Neural cell (in vitro differentiated cells): Measurements from ENCODE around the gene NT5DC2. TPM values are rescaled to one million over a fixed set of nuclear protein-coding genes. Genes with fewer than 3 reads are reported as not detected.

ENCODE experiments used
- H2AFZ ChIP-seq: fragments of 200-600, 300-800 bp; sonication (generic), shearing (Covaris generic); 2 replicates; pipeline ENCODE4 v1.6.0; 2014; ENCODE audit warnings: low read depth, mild to moderate bottlenecking, antibody characterized with exemption, low read length, moderate library complexity
- H3F3A ChIP-seq: fragments of 200-600 bp; shearing (Covaris generic); 2 replicates; pipeline ENCODE4 v1.6.1; 2016; ENCODE audit warnings: mild to moderate bottlenecking, moderate library complexity, mixed read lengths, antibody characterized with exemption, low read length; ENCODE audit not compliant: insufficient read depth, poor library complexity, severe bottlenecking
- H3K27ac ChIP-seq: fragments of 200-600, 300-800 bp; sonication (generic), shearing (Covaris generic); 2 replicates; pipeline ENCODE4 v1.5.1; 2014; ENCODE audit warnings: mild to moderate bottlenecking, low read length, moderate library complexity
- H3K27me3 ChIP-seq: fragments of 300-800, 200-600 bp; sonication (generic), shearing (Covaris generic); 2 replicates; pipeline ENCODE4 v1.6.0; 2014; ENCODE audit warnings: mild to moderate bottlenecking, low read depth, low read length, moderate library complexity; ENCODE audit not compliant: insufficient read depth
- H3K36me3 ChIP-seq: fragments of 300-800, 200-600 bp; sonication (generic), shearing (Covaris generic); 2 replicates; pipeline ENCODE4 v1.5.1; 2014; ENCODE audit warnings: mild to moderate bottlenecking, antibody characterized with exemption, low read length, moderate library complexity; ENCODE audit not compliant: insufficient read depth
- H3K4me2 ChIP-seq: fragments of 300-800, 200-600 bp; sonication (generic), shearing (Covaris generic); 2 replicates; pipeline ENCODE4 v1.6.0; 2014; ENCODE audit warnings: mild to moderate bottlenecking, low read length
- H3K4me3 ChIP-seq: fragments of 300-800, 200-600 bp; sonication (generic), shearing (Covaris generic); 2 replicates; pipeline ENCODE4 v1.5.1; 2014; ENCODE audit warnings: mild to moderate bottlenecking, low read length, moderate library complexity
- H3K79me2 ChIP-seq: fragments of 200-600 bp; shearing (Covaris generic); replicated peaks from 2 replicates; pipeline ENCODE4 v1.6.0; 2014; ENCODE audit warnings: mild to moderate bottlenecking, low read length, moderate library complexity; ENCODE audit not compliant: insufficient read depth
- H3K9ac ChIP-seq: fragments of 300-800, 200-600 bp; sonication (generic), shearing (Covaris generic); 2 replicates; pipeline ENCODE4 v1.6.1; 2016; ENCODE audit warnings: mild to moderate bottlenecking, low read length, mixed read lengths
- H3K9me2 ChIP-seq: fragments of 200-600 bp; shearing (Covaris generic); 2 replicates; pipeline ENCODE4 v1.6.1; 2016; ENCODE audit warnings: mild to moderate bottlenecking, low read length, mixed read lengths; ENCODE audit not compliant: insufficient read depth
- H3K9me3 ChIP-seq: fragments of 200-600, 300-800 bp; sonication (generic), shearing (Covaris generic); 2 replicates; pipeline ENCODE4 v1.6.1; 2016; ENCODE audit warnings: mild to moderate bottlenecking, mixed run types, low read length, moderate library complexity, mixed read lengths
- H4K20me1 ChIP-seq: fragments of 200-600 bp; shearing (Covaris generic); 2 replicates; pipeline ENCODE4 v1.6.1; 2016; ENCODE audit warnings: mild to moderate bottlenecking, mixed run types; ENCODE audit not compliant: insufficient read depth
- EP300 ChIP-seq: fragments of 450-650 bp; conservative IDR thresholded peaks from 2 replicates; pipeline ENCODE4 v1.6.1; 2014; ENCODE audit warnings: antibody characterized with exemption, mild to moderate bottlenecking, moderate library complexity; ENCODE audit not compliant: poor library complexity, severe bottlenecking
- EZH2 ChIP-seq: fragments of 200-600, 300-800 bp; shearing (Covaris generic), sonication (generic); IDR thresholded peaks from 2 replicates; pipeline ENCODE4 v1.6.1; 2014; ENCODE audit warnings: antibody characterized with exemption, low read length, borderline replicate concordance, mild to moderate bottlenecking; ENCODE audit not compliant: insufficient read depth, poor library complexity, severe bottlenecking
- MXI1 ChIP-seq: fragments of 450-650 bp; conservative IDR thresholded peaks from 2 replicates; pipeline ENCODE4 v1.6.1; 2014; ENCODE audit warnings: antibody characterized with exemption, mild to moderate bottlenecking; ENCODE audit not compliant: poor library complexity, severe bottlenecking
- POLR2AphosphoS5 ChIP-seq: IDR thresholded peaks from 2 replicates; pipeline ENCODE4 v1.6.1; 2012
- RAD21 ChIP-seq: fragments of 450-650 bp; conservative IDR thresholded peaks from 2 replicates; pipeline ENCODE4 v1.6.1; 2014; ENCODE audit warnings: antibody characterized with exemption, mild to moderate bottlenecking, moderate library complexity
- SMC3 ChIP-seq: fragments of 450-650 bp; conservative IDR thresholded peaks from 2 replicates; pipeline ENCODE4 v1.6.1; 2014; ENCODE audit warnings: antibody characterized with exemption, mild to moderate bottlenecking, moderate library complexity; ENCODE audit not compliant: poor library complexity
- TAF1 ChIP-seq: IDR thresholded peaks from 2 replicates; pipeline ENCODE4 v1.6.1; 2012; ENCODE audit warnings: low read depth
- polyA plus RNA-seq: library from polyadenylated mRNA; depleted of rRNA; stranded (reverse); fragments of >200 nt; gene quantifications from 2 replicates; pipeline ENCODE4 v1.2.3, GENCODE V29; 2014
- TF ChIP-seq, protein P1 (sequence below): IDR thresholded peaks from 2 replicates; pipeline ENCODE4 v1.6.1; 2012; ENCODE audit warnings: borderline replicate concordance
- TF ChIP-seq, protein P2 (sequence below): fragments of 450-650 bp; IDR thresholded peaks from 2 replicates; pipeline ENCODE4 v1.5.1; 2014; ENCODE audit warnings: antibody characterized with exemption, mild to moderate bottlenecking, moderate library complexity; ENCODE audit not compliant: poor library complexity, severe bottlenecking

NT5DC2 gene
- polyA plus RNA-seq, 1 donor from 2014 or later: 35.1 TPM

DNA sequence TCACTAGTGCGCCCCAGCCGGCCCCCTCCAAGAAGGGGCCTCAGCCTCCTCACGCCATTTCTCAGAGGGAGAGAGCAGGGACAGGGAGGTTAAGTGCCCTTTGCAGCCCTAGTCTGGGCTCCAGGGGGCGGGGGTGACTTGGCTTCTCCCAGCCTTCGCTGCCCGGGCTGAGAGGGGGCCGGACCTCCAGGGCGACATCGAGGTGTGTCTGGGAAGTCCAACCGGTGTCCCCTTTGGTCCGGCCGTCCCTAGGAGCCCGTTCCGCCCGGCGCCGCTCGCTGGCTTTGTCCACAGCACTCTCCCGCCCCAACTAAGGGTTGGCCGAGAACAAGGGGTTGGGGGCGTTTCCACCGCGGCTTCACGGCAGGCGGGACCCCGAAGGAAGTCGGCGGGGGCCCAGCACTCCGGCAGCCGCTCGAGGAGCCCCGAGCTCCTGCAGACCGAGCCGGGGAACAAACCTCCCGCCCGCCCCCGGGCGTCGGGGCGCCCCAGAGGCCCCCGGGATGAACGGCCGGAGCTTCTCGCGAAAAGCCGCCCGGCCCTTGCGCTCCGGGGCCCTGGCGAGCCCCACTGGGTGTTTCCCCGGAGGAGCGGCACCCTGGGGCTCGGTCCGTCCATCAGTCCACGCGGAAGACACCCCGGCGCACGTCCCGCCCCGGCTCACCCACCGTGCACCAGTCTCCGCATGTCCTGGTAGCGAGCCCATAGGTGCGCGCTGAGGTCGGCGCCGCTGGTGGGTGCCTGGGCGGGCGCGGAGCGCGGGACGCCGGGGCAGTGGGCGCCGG, 627 bp downstream of the NT5DC2 start:
- Histone ChIP-seq H3K27me3 (peaks cover 7% of the 10 kb centered on the region), H3K27ac (no peak overlapping the region), H2AFZ (peak overlapping the region; percentile 8), H3K4me2 (peak overlapping the region; percentile 19), H4K20me1 (no peaks in the 10 kb centered on the region), H3K9me3 (no peaks in the 10 kb centered on the region), H3K9ac (peak overlapping the region; percentile 66), H3K79me2 (peaks cover 12% of the 10 kb centered on the region), H3K9me2 (no peaks in the 10 kb centered on the region), H3F3A (no peaks in the 10 kb centered on the region), H3K4me3 (peak overlapping the region; percentile 76), H3K36me3 (no peaks in the 10 kb centered on the region)
- no peak for TF ChIP-seq POLR2AphosphoS5
- TF ChIP-seq RAD21: no peak
- TF ChIP-seq EP300: no peak
- TF ChIP-seq, protein P1, sequence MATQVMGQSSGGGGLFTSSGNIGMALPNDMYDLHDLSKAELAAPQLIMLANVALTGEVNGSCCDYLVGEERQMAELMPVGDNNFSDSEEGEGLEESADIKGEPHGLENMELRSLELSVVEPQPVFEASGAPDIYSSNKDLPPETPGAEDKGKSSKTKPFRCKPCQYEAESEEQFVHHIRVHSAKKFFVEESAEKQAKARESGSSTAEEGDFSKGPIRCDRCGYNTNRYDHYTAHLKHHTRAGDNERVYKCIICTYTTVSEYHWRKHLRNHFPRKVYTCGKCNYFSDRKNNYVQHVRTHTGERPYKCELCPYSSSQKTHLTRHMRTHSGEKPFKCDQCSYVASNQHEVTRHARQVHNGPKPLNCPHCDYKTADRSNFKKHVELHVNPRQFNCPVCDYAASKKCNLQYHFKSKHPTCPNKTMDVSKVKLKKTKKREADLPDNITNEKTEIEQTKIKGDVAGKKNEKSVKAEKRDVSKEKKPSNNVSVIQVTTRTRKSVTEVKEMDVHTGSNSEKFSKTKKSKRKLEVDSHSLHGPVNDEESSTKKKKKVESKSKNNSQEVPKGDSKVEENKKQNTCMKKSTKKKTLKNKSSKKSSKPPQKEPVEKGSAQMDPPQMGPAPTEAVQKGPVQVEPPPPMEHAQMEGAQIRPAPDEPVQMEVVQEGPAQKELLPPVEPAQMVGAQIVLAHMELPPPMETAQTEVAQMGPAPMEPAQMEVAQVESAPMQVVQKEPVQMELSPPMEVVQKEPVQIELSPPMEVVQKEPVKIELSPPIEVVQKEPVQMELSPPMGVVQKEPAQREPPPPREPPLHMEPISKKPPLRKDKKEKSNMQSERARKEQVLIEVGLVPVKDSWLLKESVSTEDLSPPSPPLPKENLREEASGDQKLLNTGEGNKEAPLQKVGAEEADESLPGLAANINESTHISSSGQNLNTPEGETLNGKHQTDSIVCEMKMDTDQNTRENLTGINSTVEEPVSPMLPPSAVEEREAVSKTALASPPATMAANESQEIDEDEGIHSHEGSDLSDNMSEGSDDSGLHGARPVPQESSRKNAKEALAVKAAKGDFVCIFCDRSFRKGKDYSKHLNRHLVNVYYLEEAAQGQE: no peak
- no peak for TF ChIP-seq SMC3
- TF ChIP-seq TAF1: no peak
- no peak for TF ChIP-seq MXI1
- no peak for TF ChIP-seq EZH2
- TF ChIP-seq, protein P2, sequence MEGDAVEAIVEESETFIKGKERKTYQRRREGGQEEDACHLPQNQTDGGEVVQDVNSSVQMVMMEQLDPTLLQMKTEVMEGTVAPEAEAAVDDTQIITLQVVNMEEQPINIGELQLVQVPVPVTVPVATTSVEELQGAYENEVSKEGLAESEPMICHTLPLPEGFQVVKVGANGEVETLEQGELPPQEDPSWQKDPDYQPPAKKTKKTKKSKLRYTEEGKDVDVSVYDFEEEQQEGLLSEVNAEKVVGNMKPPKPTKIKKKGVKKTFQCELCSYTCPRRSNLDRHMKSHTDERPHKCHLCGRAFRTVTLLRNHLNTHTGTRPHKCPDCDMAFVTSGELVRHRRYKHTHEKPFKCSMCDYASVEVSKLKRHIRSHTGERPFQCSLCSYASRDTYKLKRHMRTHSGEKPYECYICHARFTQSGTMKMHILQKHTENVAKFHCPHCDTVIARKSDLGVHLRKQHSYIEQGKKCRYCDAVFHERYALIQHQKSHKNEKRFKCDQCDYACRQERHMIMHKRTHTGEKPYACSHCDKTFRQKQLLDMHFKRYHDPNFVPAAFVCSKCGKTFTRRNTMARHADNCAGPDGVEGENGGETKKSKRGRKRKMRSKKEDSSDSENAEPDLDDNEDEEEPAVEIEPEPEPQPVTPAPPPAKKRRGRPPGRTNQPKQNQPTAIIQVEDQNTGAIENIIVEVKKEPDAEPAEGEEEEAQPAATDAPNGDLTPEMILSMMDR: no peak

DNA sequence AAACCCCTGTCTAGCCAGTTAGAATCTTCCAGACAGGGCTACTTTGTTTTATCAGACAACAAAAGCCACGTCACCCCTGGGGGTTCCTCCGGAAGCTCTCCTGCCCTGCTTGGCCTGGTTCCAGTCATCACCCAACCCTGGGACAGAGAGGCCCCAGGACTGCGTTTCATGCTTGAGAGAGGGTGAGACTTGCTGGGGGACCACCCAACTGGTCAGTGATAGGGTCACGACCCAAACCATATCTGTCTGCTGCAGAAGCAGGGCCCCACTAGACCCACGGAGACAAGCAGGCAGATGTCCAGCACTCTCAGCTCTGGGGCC, 1.2 kb downstream of the NT5DC2 start:
- Histone ChIP-seq H3K36me3 (no peaks in the 10 kb centered on the region), H3K4me2 (peak overlapping the region; percentile 19), H3F3A (no peaks in the 10 kb centered on the region), H3K9me2 (no peaks in the 10 kb centered on the region), H3K9me3 (no peaks in the 10 kb centered on the region), H3K9ac (peak overlapping the region; percentile 66), H4K20me1 (no peaks in the 10 kb centered on the region), H3K27ac (no peak overlapping the region), H3K4me3 (peak overlapping the region; percentile 76), H3K27me3 (peaks cover 7% of the 10 kb centered on the region), H3K79me2 (peaks cover 8% of the 10 kb centered on the region), H2AFZ (no peak overlapping the region)
- TF ChIP-seq RAD21 (no peak), EZH2 (no peak), MXI1 (no peak), POLR2AphosphoS5 (no peak), SMC3 (no peak), TAF1 (no peak), EP300 (no peak)
- TF ChIP-seq, protein P1: no peak
- TF ChIP-seq, protein P2: no peak
